Left kidney (tissue), 2 donors: Measurements from ENCODE around the gene BACE1-AS. TPM values are rescaled to one million over a fixed set of nuclear protein-coding genes. Genes with fewer than 3 reads are reported as not detected.
"Not testable (repeated sequence)": the region's sequence is repeated elsewhere in the genome, so short reads cannot be mapped to it uniquely, and the experiment has no call there.

Experiments
- DNase-seq: peaks from one replicate; pipeline ENCODE4 v3.0.0-alpha.2; 2013
- polyA plus RNA-seq: library from polyadenylated mRNA; unstranded; fragments of 120-200 nt; gene quantifications from one replicate; pipeline ENCODE4 v1.2.1, GENCODE V29; 2013; ENCODE audit not compliant: insufficient read length

The BACE1-AS gene
- polyA plus RNA-seq, 1 donor = 29.2 TPM

GRCh38 chr11:117318738-117319137 is 27.6 kb downstream of the BACE1-AS start:
- DNase-seq = no peak

GRCh38 chr11:117319214-117319840 is 28.2 kb downstream of the BACE1-AS start:
- DNase-seq = no peak

- not testable (repeated sequence) for DNase-seq
Observed at GRCh38 chr11:117327255-117327566, 36.1 kb downstream of the BACE1-AS start.

- DNase-seq = peak; percentile 93
Observed at GRCh38 chr11:117327567-117328374, 36.6 kb downstream of the BACE1-AS start, which contains the start of gene CEP164. TSS of gene CEP164 (plus strand) at chr11:117327854. CDS start at chr11:117338587, 10,733 bp downstream.

GRCh38 chr11:117328375-117329010 is 37.3 kb downstream of the BACE1-AS start:
- no peak for DNase-seq

GRCh38 chr11:117332843-117333242 is 41.7 kb downstream of the BACE1-AS start:
- no peak for DNase-seq

GRCh38 chr11:117333917-117334316 is 42.8 kb downstream of the BACE1-AS start:
- DNase-seq = no peak

GRCh38 chr11:117334896-117335295 is 43.8 kb downstream of the BACE1-AS start:
- no peak for DNase-seq

- no peak for DNase-seq
Observed at GRCh38 chr11:117335399-117335798, 44.3 kb downstream of the BACE1-AS start.

- DNase-seq = no peak
Observed at GRCh38 chr11:117337076-117337475, 45.9 kb downstream of the BACE1-AS start.

Other genes with a start within 250 kb of the BACE1-AS start
- 47.6 TPM for gene SIK3, start 192.9 kb upstream of the BACE1-AS start, polyA plus RNA-seq
- 83.9 TPM for gene PAFAH1B2, start 147.1 kb upstream of the BACE1-AS start, polyA plus RNA-seq
- gene SIDT2, start 112.6 kb upstream of the BACE1-AS start, polyA plus RNA-seq = 47.7 TPM
- 114 TPM for gene TAGLN, start 92.0 kb upstream of the BACE1-AS start, polyA plus RNA-seq
- 33.0 TPM for gene PCSK7, start 59.3 kb upstream of the BACE1-AS start, polyA plus RNA-seq
- 39.6 TPM for gene RNF214, start 58.7 kb upstream of the BACE1-AS start, polyA plus RNA-seq
- 62.5 TPM for gene BACE1, start 24.9 kb downstream of the BACE1-AS start, polyA plus RNA-seq
- 37.4 TPM for gene CEP164, start 36.5 kb downstream of the BACE1-AS start, polyA plus RNA-seq